ENCODE measurements around the gene OSBPL6. TPM values are rescaled to one million over a fixed set of nuclear protein-coding genes. Genes with fewer than 3 reads are reported as not detected.

Gene OSBPL6
- polyA plus RNA-seq, 1 donor from 2014 or later: 12.8 TPM

- H3K4me2 ChIP-seq (ENCODE audit: low read length): no peak overlapping the region
- H3K4me3 ChIP-seq (ENCODE audit: low read length): no peak overlapping the region
- no peak for TF ChIP-seq CTCF (IDR thresholded peaks at IDR 0.05; ENCODE audit: poor library complexity, severe bottlenecking)
- TF ChIP-seq SMC3 (conservative IDR thresholded peaks at IDR 0.05; ENCODE audit: poor library complexity): no peak
- TF ChIP-seq EZH2 (IDR thresholded peaks at IDR 0.05; ENCODE audit: borderline replicate concordance, insufficient read depth, low read length, poor library complexity, severe bottlenecking): no peak
- TF ChIP-seq MXI1 (conservative IDR thresholded peaks at IDR 0.05; ENCODE audit: poor library complexity, severe bottlenecking): no peak
- no peak for TF ChIP-seq RAD21 (conservative IDR thresholded peaks at IDR 0.05)
- no peak for TF ChIP-seq EP300 (conservative IDR thresholded peaks at IDR 0.05; ENCODE audit: poor library complexity, severe bottlenecking)
- no peak for TF ChIP-seq TAF1 (IDR thresholded peaks at IDR 0.05; ENCODE audit: low read depth)
- TF ChIP-seq POLR2AphosphoS5 (IDR thresholded peaks at IDR 0.05): no peak
- TF ChIP-seq REST (IDR thresholded peaks at IDR 0.05; ENCODE audit: borderline replicate concordance): no peak
- no peaks in the 10 kb centered on the region for H3K36me3 ChIP-seq (ENCODE audit: insufficient read depth, low read length)
- no peak overlapping the region for H2AFZ ChIP-seq (ENCODE audit: low read depth, low read length)
- H4K20me1 ChIP-seq (ENCODE audit: insufficient read depth): no peaks in the 10 kb centered on the region
- H3K9ac ChIP-seq (ENCODE audit: low read length): no peak overlapping the region
- H3F3A ChIP-seq (ENCODE audit: insufficient read depth, low read length, poor library complexity, severe bottlenecking): peaks cover 4% of the 10 kb centered on the region
- H3K9me2 ChIP-seq (ENCODE audit: insufficient read depth, low read length): no peaks in the 10 kb centered on the region
- H3K9me3 ChIP-seq (ENCODE audit: low read length): no peaks in the 10 kb centered on the region
- no peaks in the 10 kb centered on the region for H3K79me2 ChIP-seq (replicated peaks; ENCODE audit: insufficient read depth, low read length)
- no peak overlapping the region for H3K27ac ChIP-seq (ENCODE audit: low read length)
- no peaks in the 10 kb centered on the region for H3K27me3 ChIP-seq (ENCODE audit: insufficient read depth, low read depth, low read length)
Observed at GRCh38 chr2:178241844-178242551, 47.7 kb downstream of the OSBPL6 start.

- H3K4me2 ChIP-seq (ENCODE audit: low read length): no peak overlapping the region
Observed at GRCh38 chr2:178242552-178242883, 48.2 kb downstream of the OSBPL6 start.

More at GRCh38 chr2:178242552-178242883, 48.2 kb downstream of the OSBPL6 start:
- no peak overlapping the region for H3K9ac ChIP-seq (ENCODE audit: low read length)
- TF ChIP-seq EZH2 (IDR thresholded peaks at IDR 0.05; ENCODE audit: borderline replicate concordance, insufficient read depth, low read length, poor library complexity, severe bottlenecking) (no peak), POLR2AphosphoS5 (IDR thresholded peaks at IDR 0.05) (no peak), SMC3 (conservative IDR thresholded peaks at IDR 0.05; ENCODE audit: poor library complexity) (no peak), REST (IDR thresholded peaks at IDR 0.05; ENCODE audit: borderline replicate concordance) (no peak), EP300 (conservative IDR thresholded peaks at IDR 0.05; ENCODE audit: poor library complexity, severe bottlenecking) (no peak), MXI1 (conservative IDR thresholded peaks at IDR 0.05; ENCODE audit: poor library complexity, severe bottlenecking) (no peak), RAD21 (conservative IDR thresholded peaks at IDR 0.05) (no peak), TAF1 (IDR thresholded peaks at IDR 0.05; ENCODE audit: low read depth) (no peak), CTCF (IDR thresholded peaks at IDR 0.05; ENCODE audit: poor library complexity, severe bottlenecking) (no peak)
- H3K36me3 ChIP-seq (ENCODE audit: insufficient read depth, low read length): no peaks in the 10 kb centered on the region
- H3K27ac ChIP-seq (ENCODE audit: low read length): no peak overlapping the region
- no peaks in the 10 kb centered on the region for H3K9me3 ChIP-seq (ENCODE audit: low read length)
- peaks cover 4% of the 10 kb centered on the region for H3F3A ChIP-seq (ENCODE audit: insufficient read depth, low read length, poor library complexity, severe bottlenecking)
- no peaks in the 10 kb centered on the region for H3K27me3 ChIP-seq (ENCODE audit: insufficient read depth, low read depth, low read length)
- no peak overlapping the region for H3K4me3 ChIP-seq (ENCODE audit: low read length)
- no peaks in the 10 kb centered on the region for H3K9me2 ChIP-seq (ENCODE audit: insufficient read depth, low read length)
- H3K79me2 ChIP-seq (replicated peaks; ENCODE audit: insufficient read depth, low read length): no peaks in the 10 kb centered on the region
- H4K20me1 ChIP-seq (ENCODE audit: insufficient read depth): no peaks in the 10 kb centered on the region
- H2AFZ ChIP-seq (ENCODE audit: low read depth, low read length): no peak overlapping the region
